Anterior cingulate cortex (tissue), 58 donors: ENCODE results near the gene ADD1.

Experiments
- DNase-seq, 58 donors: peaks; one replicate each; lab custom pipeline; 2025; lab: John Stamatoyannopoulos, UW

ADD1 gene

DNA sequence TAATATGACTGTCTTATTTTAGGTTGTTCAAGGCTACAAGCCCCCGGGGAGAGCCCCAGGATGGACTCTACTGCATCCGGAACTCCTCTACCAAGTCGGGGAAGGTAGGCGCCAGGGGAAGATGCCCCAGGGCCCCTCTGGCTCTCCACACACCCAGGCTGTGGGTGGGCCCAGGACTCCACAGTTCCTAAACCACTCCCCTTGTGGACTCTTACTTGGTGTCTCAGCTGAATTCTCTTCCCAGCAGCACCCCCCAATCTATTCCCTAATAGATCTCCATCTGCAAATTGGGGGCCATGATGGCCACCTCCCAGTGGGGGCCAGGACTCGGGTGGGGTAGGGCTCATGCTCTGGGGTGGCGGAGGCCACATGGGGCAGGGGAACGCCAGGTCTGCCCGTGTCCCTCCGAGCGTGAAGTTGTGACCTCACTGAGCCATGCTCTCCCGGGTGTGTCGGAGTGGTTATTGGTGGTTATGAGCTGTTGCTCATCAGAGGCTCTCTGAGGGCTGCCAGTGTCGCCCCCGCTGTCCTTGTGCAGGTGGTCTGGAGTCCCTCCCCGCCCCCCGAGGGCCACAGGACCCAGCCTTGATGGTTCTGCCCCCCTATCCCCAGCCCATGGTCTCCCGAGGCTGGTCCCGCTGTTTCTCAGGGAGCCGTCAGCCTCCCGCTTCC lies 11.2 kb upstream of the ADD1 start:
- no peak for DNase-seq

DNA sequence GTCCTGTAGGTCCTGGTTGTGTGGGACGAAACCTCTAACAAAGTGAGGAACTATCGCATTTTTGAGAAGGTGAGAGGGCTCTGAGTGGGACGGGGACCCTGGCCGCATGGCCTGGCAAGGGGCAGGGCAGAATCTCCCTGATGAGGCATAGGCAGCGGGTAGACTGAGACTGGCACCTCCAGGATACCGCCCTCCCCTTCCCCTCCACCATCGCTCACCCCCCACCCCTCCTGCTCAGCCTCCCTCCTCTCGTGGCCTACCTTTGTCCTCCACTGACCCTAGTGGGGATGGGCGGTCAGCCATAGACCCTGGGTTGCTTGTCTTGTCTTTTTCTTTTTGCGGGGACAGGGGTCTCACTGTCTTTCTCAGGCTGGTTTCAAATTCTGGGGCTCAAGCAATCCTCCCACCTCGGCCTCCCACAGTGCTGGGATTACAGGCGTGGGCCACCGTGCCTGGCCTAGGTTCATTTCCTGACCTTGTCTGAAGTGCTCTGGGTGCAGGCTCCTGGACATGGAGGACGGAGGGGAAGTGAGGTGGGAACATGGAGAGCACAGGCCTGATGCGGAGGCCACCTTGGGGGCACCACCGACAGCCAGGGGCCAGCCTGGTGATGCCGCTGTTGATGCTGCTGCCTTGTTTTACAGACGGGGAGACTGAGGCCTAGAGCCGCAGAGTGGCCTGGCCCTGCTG lies 10.5 kb upstream of the ADD1 start:
- no peak for DNase-seq

DNA sequence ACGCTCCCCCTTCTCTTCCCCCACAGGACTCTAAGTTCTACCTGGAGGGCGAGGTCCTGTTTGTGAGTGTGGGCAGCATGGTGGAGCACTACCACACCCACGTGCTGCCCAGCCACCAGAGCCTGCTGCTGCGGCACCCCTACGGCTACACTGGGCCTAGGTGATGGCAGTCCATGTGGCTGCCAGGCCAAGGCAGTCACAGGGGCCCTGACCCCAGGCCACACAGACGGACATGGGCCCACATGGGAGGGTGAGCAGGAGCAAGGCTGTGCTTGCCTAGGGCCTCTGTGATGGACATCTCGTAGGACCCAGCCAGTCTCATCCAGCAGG lies 10.0 kb upstream of the ADD1 start:
- no peak for DNase-seq

DNA sequence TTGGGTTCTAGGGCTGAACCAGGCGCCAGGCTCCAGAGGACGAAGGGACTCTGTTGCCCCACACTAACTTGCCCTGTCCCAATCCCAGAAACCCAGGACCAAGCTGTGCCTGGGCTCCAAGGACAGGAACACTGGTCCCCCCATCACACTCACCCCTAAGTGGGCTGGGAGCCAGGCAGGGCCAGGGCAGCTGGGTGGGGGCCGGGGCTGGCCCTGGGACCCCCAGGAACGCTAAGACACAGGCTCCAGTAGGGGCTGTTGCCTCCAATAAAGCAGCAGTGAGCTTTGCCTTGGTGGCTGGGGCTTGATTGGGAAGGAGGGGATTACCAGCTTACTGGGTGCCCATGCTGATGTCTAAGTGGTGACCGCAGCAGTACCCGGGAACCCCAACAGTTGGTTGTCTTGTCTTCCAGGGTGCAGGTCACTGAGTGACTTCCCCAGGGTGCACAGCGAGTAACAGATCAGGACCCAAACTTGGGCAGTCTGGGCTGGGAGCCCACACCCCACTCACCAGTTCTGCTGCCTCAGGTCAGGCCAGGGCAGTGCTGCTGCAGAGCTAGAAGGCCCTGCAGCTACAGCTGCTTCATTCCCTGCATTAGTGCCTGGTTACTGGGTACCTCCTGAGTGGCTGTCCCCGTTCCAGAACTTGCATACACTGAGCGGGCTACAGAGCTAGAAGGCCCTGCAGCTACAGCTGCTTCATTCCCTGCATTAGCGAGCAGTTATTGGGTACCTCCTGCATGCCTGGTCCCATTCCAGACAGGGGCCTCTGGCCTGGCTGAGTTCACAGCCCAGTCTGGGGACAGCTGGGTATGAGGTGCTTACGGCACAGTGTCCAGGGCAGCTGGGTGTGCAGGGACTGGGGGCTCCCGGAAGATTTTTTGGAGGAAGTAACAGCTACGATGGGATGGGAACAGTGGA lies 9.4 kb upstream of the ADD1 start:
- DNase-seq: no peak

DNA sequence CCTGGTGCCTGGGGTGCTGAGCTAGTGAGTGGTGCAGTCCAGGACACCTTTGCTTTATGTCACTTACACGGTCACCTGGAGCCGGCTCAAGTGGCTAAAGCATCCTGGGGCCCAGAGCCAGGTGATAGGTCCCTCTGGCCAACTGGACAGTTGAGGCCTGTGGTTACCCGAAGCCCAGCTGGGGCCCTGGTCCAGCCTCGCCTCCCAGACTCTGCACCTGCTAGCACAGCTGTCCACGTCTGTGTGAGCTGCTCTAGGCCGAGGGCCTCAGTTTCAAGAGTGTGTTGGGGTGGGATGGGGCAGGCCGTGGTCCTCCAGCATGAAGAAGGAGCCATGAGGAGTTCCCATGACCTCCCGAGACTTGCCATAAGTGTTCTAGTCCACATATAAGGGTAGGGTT lies 7.7 kb upstream of the ADD1 start:
- DNase-seq: no peak

DNA sequence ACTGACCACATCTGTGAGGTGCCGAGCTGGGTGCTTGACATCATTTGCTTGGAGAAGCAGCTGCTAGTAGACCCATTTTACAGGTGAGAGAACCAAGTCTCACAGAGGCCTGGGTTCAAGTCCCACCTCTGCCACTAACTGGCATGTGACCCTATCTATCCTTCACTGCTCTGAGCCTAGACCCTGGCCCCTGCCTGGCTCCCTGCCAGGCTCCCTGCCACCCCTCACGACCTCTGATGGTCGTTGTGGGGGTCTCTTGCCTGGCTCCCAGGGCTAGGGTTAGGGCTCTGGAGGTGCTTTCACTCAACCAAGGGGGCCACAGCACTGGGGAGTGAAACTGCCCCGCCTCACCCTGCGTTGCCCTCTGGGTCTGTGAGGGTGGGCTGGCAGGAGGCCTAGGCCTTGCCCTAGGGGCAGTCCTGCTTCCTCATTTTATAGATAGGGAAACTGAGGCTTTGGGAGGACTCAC lies 7.2 kb upstream of the ADD1 start:
- no peak for DNase-seq

DNA sequence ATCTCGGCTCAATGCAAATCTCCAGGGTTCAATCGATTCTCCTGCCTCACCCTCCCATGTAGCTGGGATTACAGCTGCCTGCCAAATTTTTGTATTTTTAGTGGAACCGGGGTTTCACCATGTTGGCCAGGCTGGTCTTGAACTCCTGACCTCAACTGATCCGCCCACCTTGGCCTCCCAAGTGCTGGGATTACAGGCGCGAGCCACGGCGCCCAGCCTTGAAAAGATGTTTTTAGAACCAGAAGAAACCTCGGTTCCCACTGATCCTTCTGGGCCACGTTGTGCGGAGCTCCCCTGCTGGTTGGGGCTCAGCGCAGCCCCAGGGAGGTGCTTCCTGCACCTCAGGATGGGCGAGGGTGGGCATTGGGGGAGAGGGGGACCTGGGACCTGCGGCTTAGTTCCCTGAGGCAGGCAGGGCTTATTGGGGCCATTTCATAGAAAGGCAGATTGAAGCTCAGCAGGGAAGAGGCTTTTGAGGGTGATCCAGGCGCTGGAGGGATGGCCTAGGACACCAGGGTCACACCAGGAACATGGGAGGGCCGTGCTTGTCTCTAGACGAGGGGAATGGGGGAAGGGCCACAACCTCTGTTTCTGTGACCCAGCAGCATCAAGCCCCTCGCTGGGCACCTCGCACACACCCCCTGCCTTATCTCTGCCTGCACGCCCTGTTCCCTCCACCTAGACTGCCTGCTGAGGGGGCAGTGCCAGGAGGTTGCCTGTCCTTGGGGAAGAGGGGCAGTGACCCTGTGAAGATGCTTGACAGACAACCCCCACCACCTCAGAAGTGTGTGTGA lies 6.3 kb upstream of the ADD1 start:
- no peak for DNase-seq

DNA sequence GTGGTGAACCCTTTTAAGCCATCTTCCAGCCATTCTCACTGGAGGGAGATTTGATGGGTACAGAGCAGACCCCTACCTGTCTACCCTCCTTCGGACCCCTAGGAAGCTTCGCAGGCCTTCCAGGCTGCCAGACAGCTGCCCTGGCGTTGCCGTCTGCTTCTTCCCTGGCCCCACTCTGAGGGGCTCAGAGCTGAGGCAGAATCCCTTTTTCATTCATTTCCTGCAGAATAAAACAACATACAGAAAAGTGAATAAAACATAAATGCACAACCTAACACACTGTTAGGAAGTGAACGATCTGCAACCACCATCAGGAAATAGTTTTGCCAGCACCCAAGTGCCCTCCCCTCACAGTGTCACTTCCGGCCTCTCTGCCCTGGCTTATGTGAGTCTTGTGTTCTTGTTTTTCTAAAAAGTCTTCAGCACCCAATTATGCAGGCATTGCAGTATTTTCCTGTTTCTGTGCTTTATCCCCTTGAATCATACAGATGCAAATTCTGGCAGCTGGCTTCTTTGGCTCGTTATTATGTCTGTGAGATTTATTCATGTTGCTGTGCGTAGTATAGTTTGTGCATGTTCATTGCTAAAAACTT lies 5.6 kb upstream of the ADD1 start:
- peak in 21 of 58 donors; percentile 8 to 47 (median 25) for DNase-seq

DNA sequence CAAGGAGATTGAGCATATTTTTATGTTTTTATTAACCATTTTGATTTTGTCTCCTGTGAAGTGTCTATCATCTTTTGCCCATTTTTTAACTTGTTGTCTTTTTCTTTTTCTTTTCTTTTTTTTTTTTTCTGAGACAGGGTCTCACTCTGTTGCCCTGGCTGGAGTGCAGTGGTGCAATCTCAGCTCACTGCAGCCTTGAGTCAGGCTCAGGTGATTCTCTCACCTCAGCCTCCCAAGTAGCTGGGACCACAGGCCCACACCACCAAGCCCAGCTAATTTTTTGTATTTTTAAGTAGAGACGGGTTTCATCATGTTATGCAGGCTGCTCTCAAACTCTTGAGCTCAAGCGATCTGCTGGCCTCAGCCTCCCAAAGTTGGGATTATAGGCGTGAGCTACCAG lies 4.6 kb upstream of the ADD1 start:
- no peak for DNase-seq

DNA sequence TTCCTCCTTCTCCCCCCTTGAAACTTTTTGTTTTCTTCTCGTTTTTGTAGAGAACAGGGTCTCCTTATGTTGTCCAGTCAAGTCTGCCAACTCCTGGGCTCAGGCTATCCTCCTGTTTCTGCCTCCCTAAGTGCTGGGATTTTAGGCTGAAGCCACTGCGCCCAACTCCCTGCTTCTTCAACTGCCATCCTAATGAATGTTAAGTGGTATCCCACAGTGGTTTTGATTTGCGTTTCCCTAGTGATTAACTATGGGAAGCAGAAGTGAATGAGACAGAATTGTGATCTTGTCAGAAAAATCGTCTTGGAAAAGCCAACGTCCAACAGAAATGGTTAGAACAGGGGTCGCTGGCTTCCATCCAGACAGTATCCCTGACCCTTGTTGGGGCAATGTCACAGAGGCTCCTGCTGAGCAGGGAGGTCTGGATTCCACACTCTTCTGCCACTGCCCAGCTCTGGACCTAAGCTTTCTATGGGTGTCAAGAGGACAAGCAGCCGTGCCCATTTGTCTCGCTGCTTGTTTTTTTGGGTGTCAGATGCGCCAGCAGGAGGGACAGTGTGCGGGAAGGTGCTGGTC lies 869 bp upstream of the ADD1 start:
- peak in 21 of 58 donors; percentile 20 to 77 (median 60) for DNase-seq

DNA sequence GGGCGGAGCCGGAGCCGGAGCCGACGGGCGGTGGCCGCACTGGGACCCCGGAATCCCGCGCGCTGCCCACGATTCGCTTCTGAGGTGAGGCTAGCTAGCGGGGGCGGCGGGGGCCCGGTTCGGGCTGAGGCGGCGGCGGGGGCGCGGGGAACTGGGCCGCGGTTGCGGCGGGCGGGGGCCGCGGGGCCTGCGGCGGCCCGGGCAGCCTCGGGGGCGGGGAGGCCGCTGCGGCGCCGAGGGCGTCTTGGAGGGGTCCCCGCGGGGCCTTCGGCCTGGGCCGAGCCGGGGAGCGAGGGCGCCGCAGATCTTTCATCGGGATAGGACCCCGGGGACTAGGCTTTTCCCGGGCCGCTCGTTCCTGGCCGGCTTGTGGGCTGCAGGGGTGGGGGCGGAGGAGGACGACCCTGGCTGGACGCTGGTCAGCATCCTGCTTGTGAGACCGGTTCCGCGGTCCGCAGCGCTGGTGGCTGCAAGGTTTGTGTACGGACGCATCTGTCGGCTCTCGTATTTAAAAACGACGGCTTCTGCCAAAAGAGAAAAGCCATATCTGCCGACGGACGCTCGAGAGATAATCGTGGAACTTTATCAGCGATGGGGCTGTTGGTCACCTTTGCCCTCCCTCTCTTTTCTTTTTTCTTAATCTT lies 419 bp downstream of the ADD1 start:
- peak in 13 of 58 donors; percentile 21 to 68 (median 54) for DNase-seq

DNA sequence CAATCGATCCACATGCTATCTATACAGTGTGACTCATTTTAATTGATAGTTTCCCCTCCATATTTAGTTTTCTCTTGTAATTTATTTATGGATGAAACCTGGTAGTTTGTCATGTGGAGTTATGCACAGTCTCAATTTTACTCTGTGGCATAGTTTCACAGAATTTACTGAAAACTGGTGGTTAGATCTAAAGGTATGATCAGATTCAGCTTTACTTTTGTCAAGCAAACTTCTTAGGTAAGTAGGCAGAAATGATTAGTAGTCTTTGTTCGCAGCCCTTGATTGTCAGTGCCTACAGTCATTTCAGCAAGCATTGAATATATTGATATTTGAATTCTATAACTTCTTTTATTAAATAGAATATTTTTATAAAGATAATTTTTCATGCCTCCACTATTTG lies 2.5 kb downstream of the ADD1 start:
- DNase-seq: no peak

DNA sequence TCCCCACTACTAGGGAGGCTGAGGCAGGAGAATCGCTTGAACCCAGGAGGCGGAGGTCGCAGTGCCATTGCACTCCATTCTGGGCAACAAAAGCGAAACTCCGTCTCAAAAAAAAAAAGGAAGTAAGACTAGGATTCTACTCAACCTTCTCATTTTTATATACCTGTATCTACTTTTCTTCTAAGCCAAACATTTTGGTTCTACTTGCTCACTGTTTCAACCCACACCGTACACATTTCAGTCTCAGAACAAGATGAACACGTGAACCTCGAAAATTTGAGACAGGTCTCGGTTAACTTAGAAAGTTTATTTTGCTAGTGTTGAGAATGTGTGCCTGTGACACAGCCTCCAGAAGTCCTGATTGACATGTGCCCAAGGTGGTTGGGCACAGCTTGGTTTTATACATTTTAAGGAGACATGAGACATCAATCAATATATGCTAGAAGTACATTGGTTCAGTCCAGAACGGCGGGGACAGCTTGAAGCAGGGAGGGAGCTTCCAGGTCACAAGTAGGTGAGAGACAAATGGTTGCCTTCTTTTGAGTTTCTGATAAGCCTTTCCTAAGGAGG lies 3.7 kb downstream of the ADD1 start:
- no peak for DNase-seq

DNA sequence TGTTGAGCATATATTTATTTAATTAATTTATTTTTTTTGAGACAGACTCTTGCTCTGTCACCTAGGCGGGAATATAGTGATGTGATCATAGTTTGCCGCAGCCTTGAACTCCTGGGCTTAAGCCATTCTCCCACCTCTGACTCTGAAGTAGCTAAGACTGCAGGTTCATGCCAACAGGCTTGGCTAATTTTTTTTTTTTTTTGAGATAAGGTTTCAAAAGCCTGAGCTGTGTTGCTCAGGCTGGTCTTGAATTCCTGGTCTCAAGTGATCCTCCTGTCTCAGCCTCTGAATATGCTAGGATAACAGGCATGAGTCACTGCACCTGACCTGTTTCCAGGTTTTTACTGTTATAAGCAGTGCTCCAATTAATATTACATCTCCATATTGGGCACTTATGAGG lies 4.8 kb downstream of the ADD1 start:
- no peak for DNase-seq

DNA sequence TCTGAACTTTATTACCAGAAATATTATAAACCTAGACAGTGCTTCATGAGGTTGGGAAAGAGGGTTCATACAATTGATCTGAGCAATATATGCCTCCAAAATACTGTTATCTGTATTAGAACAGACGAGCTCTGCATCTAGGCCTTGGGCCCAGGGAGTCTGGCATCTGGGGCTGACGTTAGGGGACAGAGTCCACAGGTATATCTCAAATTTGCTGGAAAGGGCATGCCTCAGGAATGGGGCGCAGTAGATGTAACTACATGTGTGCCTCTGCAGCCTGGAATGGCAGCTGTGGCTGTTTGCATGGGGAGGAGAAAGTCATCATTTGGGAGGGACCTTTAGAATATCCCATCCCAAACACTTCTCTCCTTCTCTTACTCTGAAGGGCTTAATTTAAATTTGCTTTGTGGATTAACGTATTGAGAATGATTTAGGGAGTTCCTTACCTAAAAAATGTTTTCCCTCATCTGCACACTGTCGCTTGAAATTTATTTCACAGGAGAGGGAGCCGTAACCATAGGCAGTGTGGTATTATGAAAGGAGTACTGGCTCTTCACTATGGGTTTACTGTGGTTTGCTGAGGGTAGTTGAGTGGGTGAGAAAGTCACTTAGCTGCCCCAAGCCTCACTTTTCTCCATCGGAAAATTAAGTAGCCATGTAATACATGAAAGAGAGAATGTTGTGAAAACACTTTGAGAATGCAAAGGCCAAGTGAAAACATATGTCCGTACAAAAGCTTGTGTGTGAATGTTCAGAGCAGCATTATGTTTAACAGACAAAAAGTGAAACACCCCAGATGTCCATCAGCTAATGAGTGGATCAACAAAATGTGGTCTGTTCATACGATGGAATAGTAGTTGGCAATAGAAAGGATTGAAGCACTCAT lies 5.9 kb downstream of the ADD1 start:
- DNase-seq: no peak

DNA sequence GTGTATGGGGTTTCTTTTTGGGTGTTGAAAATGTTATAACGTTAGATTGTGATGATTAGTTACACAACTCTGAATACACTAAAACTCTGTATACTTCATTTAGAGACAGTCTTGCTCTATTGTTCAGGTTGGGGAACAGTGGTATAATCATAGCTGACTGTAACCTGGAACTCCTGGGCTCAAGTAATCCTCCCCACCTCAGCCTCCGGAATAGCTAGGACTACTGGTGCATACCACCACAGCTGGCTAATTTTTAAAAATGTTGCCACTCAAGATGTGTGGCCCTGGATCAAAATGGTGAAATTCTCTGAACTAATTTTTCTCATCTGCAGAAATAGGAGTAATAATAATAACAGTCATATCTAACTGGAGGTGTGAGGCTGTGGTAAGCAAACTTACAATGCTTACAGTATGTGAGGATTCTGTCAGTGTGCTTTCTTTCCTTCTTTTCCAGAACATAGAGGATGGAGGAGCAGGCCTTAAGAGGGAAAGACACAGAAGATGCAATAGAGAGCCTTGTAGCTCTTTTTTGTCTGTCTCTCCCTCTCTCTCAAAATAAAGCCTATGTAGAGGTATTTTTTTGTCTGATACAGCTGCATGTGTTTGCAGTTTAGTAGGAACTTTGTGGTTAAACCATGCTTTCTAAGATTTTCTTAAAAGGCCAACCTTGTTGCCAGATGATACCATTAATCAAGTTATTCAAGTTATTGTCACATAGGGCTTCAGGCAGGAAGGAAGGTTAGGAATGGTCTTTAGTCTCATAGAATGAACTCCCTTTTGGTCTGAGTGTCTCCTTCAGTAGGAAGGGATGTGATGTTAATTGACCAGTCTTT lies 7.5 kb downstream of the ADD1 start:
- DNase-seq: no peak

DNA sequence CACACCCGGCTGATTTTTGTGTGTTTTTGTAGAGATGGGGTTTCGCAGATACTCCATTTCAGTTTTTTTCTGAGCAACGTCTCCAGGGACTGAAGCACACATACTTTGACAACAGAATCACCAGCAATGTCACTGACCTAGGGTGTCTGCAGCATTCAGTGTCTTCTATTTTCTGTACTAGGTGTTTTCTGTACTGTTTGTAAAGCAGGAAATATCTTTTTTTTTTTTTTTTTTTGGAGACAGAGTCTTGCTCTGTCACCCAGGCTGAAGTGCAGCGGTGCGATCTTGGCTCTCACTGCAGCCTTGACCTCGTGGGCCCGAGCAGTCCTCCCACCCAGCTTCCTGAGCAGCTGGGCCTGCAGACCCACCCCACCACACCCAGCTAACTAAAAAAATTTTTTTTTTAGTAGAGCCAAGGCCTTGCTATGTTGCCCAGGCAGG lies 8.9 kb downstream of the ADD1 start:
- DNase-seq: no peak
